Measurements from ENCODE around the gene MEPCE.
"Not testable (repeated sequence)": the region's sequence is repeated elsewhere in the genome, so short reads cannot be mapped to it uniquely, and the experiment has no call there.

MEPCE gene

GRCh38 chr7:100433592-100434296, 4.1 kb downstream of the MEPCE start:
- in situ Hi-C loops (cut with MboI; ENCODE audit: low sequenced_read_pairs) = no loop called here

GRCh38 chr7:100434297-100435144, 4.9 kb downstream of the MEPCE start:
- in situ Hi-C loops (cut with MboI; ENCODE audit: low sequenced_read_pairs) = no loop called here

DNA sequence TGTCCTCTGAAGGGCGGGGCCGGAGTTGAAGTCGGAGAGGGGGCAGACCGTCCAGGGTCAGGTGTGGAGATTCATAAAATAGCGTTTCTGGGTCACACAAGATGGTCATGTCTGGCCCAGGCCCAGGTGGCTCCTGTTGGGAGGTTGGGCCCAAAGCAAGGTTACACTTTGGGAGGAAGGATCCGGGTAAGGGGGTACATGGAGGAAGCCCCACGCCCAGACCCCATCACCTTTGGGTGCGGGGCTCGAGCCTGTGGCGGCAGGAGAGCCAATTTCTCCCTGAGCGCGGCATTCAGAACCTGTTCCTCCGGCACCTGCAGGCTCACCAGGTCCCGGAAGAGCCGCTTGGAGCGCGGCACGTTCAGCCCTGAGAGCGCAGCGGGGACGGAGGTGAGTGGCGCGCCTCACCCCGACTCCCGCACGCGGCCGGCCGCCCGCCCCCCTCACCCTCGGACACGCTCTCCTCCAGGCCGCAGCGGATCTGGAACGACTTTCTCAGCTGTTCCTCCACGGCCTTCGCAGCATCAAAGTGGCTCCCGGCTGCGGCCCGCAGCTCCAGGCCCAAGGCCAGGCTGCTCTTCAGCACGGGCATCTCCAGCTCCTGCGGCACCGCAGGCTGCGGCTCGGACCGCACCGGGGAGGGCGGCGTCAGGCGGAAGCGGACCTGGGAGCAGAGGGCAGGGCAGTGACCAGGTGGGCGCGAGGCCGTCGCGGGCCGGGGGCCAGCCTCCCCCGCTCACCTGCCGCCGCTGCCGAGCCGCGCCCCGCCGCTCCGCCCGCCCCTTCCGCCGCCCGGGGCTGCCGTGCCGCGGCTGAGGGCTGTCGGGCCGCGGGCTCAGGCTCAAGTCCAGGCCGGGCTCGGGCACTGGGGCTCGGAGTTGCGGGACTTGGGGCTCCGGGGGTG, 6.0 kb downstream of the MEPCE start:
- in situ Hi-C loops (cut with MboI; ENCODE audit: low sequenced_read_pairs) = no loop called here

DNA sequence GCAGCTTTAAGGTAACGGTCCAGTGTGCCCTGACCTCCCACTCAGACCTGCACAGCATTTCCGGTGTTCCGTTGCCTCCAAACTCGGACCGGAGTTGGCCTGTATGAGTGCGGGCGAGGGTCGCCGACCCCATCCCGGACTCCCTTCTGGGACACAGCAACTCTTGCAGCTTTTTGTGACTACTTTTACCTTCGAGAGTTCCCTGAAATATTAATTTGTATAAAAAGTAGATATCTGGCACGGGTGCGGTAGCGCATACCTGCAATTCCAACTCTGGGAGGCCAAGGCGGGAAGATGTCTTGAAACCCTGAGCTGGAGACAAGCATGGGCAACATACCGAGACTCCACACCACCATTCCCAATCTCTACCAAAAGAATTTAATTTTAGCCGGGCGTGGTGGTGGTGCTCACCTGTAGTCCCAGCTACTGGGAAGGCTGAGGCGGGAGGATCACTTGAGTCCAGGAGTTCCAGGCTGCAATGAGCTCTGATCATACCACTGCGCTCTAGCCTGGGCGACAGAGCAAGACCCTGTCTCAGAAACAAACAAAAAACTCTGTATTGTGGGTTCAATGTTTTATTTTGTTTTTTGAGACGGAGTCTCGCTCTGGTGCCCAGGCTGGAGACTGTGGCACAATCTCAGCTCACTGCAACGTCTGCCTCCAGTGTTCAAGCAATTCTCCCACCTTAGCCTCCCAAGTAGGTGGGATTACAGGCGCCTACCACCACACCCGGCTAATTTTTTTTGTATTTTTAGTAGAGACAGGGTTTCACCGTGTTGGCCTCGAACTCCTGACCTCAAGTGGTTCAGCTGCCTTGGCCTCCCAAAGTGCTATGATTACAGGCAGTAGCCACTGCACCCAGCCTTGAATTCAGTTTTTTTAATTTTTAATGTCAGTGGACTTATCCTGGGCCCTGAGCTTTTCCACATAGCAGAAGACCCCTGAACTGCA, 7.8 kb downstream of the MEPCE start:
- in situ Hi-C loops (cut with MboI; ENCODE audit: low sequenced_read_pairs) = no loop called here

DNA sequence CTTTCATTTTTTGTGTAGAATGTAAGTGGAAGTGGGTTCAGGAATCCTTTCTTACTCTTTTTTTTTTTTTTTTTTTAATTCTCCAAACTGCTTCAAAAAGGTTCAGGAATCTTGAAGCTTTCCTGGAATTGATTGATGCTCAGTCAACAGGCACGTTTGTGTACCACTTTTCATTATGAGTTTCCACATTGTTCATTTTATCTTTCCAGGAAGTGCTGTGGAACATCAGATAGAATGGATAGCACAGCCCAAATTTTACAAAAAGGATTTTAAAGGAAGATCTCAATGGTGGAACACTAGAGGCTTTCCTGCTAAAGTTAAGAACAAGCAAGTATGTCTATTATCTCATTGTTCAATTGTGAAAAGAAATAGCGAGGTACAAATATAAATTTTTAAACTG, 8.5 kb downstream of the MEPCE start:
- in situ Hi-C loops (cut with MboI; ENCODE audit: low sequenced_read_pairs) = no loop called here

- in situ Hi-C loops (cut with MboI; ENCODE audit: low sequenced_read_pairs) = not testable (repeated sequence)
Measured at GRCh38 chr7:100438731-100439130, 9.1 kb downstream of the MEPCE start.

DNA sequence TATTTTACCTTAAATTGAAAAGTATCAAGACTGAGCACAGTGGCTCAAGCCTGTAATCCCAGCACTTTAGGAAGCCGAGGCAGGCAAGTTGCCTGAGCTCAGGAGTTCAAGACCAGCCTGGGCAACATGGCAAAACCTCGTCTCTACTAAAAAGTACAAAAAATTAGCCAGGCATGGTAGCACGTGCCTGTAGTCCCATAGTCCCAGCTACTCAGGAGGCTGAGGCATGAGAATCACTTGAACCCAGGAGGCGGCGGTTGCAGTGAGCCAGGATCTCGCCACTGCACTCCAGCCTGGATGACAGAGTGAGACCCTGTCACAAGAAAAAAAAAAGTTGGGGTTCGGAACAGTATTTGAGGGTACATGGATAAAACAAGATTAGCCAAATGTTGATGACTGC, 9.6 kb downstream of the MEPCE start:
- in situ Hi-C loops (cut with MboI; ENCODE audit: low sequenced_read_pairs) = not testable (repeated sequence)

DNA sequence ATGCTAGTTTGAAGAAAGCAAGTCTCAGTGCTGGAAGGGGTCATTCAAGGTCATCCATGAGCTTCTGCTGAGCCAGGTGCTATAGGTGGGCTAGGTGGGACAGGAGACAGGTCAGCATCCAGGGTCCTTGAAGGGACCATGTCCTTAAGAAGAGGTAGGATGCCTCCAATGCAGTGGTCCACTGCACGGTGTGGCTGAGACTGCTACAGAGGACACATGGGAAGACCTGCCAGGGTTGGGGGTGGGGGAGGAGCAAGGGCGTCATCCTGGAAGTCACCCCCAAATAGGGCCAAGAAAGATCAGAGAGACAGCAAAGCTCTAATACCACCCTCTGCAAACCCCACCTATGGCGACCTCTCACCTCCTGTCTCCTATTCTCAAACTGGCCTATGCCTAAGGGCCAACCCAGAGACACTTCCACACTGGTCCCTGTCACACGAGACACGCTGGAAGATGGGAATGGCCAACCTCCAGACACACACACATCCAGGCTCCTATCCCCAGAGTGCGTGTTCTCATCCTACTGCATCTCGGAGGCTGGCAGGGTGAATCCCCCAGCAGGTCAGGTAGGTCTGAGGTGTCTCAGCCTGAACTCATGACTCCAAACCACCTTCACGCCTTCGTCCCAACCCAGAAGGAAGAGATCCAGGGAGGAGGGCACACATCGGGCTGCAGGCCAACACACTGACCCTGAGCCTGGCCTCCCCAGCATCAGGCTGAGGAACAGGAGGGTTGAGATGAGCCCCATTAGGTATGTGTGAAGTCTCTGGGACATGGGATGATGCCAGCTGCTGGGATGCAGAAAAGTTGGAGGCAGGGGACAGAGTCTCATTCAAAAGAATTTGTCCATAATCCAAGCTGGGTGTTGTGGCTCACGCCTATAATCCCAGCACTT, 12.3 kb downstream of the MEPCE start:
- in situ Hi-C loops (cut with MboI; ENCODE audit: low sequenced_read_pairs) = no loop called here

- in situ Hi-C loops (cut with MboI; ENCODE audit: low sequenced_read_pairs) = no loop called here
Measured at GRCh38 chr7:100443096-100443840, 13.6 kb downstream of the MEPCE start.

- in situ Hi-C loops (cut with MboI; ENCODE audit: low sequenced_read_pairs) = no loop called here
Measured at GRCh38 chr7:100444311-100445278, 15.0 kb downstream of the MEPCE start.

DNA sequence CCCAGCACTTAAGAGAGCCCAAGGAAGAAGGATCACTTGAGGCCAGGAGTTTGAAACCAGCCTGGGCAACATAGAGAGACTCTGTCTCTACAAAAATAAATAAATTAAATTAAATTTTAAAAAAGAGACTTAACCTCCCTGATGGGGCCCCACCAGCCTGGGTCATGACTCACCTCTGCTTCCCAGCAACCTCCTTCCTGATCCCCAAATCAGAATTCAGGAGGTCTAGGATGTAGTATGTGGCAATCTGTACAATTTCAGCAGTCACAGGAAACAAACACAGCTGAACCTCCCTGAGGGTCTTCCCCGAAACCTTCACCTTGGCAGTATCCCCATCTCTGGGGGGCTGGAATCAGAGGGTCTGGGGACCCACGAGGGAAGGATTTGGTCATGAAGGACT, 16.4 kb downstream of the MEPCE start:
- in situ Hi-C loops (cut with MboI; ENCODE audit: low sequenced_read_pairs) = no loop called here

DNA sequence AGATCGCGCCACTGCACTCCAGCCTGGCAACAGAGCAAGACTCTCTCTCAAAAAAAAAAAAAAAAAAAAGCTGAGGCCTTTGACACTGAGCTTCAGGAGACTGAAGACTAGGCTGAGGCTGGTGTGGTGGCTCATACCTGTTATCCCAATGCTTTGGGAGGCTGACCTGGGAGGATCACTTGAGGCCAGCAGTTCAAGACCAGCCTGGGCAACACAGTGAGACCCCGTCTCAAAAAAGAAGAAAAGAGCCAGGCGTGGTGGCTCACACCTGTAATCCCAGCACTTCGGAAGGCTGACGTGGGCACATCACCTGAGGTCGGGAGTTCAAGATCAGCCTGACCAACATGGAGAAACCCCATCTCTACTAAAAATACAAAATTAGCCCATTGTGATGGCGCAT, 17.7 kb downstream of the MEPCE start:
- in situ Hi-C loops (cut with MboI; ENCODE audit: low sequenced_read_pairs) = not testable (repeated sequence)

DNA sequence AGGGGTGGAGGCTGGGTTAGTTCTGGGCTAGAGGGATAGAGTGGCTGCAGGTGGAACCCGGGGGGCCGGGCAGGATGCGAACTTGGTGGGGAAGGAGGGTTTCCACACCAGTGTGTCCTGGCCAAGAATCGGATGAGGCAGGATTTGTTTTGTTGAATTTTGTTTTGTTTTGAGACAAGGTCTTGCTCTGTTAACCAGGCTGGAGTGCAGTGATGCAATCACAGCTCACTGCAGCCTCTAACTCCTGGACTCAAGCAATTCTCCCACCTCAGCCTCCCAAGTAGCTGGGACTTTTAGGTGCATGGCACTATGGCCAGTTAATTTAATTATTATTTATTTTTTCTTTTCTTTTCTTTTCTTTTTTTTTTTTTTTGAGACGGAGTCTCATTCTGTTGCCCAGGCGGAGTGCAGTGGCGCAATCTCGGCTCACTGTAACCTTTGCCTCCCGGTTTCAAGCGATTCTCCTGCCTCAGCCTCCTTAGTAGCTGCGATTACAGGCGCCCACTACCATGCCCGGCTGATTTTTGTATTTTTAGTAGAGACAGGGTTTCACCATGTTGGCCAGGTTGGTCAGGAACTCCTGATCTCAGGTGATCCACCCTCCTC, 19.7 kb downstream of the MEPCE start:
- in situ Hi-C loops (cut with MboI; ENCODE audit: low sequenced_read_pairs) = no loop called here

DNA sequence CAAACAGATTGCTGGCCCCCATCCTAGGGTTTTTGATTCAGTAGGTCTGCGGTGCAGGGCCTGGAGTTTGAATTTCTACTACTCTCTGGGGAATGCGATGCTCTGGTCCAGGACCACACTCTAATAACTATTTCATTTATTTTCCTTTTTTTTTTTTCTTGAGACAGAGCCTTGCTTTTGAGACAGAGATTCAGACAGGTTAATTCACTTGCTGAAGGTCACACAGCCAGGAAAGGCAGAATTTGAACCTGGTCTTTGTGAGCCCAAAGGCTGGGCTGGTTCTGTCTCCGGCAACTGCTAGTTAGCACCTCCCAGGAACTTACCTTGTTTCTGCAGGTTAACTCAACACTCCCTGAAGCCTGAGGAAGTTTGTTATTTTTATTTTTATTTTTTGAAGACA, 22.9 kb downstream of the MEPCE start:
- in situ Hi-C loops (cut with MboI; ENCODE audit: low sequenced_read_pairs) = no loop called here

GRCh38 chr7:100453854-100454253, 24.2 kb downstream of the MEPCE start:
- in situ Hi-C loops (cut with MboI; ENCODE audit: low sequenced_read_pairs) = not testable (repeated sequence)

GRCh38 chr7:100455206-100455605, 25.6 kb downstream of the MEPCE start:
- in situ Hi-C loops (cut with MboI; ENCODE audit: low sequenced_read_pairs) = no loop called here

DNA sequence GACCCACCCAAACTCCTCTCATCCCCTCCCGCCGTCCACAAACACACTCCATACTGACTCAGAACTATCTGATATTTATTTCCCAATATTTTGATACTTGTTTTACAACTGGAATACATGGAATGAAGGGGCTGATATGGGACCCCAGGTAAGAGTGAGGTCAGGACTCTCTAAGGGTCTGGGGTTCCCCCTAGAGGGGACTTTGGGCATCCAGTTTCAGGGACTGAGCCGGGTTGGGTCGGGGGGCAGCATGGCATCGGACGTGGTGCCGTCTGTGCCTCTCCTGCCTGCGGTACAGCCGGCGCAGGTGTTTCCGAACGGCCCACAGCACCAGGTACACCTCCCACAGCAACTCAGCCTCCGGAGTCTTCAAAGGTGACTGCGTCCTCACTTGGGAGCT, 26.9 kb downstream of the MEPCE start:
- in situ Hi-C loops (cut with MboI; ENCODE audit: low sequenced_read_pairs) = no loop called here
